ENCODE measurements around the gene EMID1.

DNA sequence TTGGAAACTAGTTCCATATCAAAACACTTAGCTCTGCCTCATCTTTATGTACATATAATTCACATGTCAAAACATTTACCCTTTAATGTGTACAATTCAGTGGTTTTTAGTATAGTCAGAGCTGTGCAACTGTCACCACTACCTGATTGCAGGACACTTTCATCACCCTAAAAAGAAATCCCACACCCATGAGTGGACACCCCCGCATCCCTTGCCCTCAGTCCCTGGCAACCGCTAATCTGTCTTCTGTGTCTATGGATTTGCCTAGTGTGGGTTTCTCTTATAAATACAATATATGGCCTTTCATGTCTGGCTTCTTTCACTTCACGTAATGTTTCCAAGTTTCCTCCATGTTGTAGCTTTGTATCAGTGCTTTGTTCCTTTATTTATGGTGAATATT is 8.6 kb upstream of the EMID1 start:
- no peak for TF ChIP-seq POLR2A (IDR thresholded peaks at IDR 0.05; ENCODE audit: low read length)
- TF ChIP-seq GATA1 (IDR thresholded peaks at IDR 0.05; ENCODE audit: low read depth, low read length): no peak

Measured in erythroblast (primary cell).